Panc1 (cell line): Measurements from ENCODE around the gene DHPS.

Source experiments
- CTCF ChIP-seq: fragments of 450-650 bp; IDR thresholded peaks from 2 replicates; pipeline ENCODE4 v1.5.1; 2017; ENCODE audit warnings: mild to moderate bottlenecking
- POLR2AphosphoS5 ChIP-seq: IDR thresholded peaks from 2 replicates; pipeline ENCODE4 v1.6.1; 2012; ENCODE audit warnings: mild to moderate bottlenecking, low read depth, low read length, moderate library complexity
- REST ChIP-seq, 2 experiments: IDR thresholded peaks; 2 replicates each; pipeline ENCODE4 v1.6.1; 2011 to 2012; ENCODE audit warnings: low read depth in 2 of 2, control low read depth in 1 of 2, low read length in 1 of 2, mild to moderate bottlenecking in 1 of 2, moderate library complexity in 1 of 2; ENCODE audit not compliant: insufficient read depth in 1 of 2

- TF ChIP-seq CTCF (no peak), REST (IDR thresholded peaks at IDR 0.05; ENCODE audit: insufficient read depth in 1 of 2, low read depth in 2 of 2, low read length in 1 of 2) (no peak), POLR2AphosphoS5 (no peak)
These were observed 33.4 kb upstream of the DHPS start for GRCh38 chr19:12715102-12715501.
